Gastroesophageal sphincter (tissue), 3 donors: ENCODE results near the gene TSPO.

Experiments used
- CTCF ChIP-seq, 4 experiments: fragments of 200-600 bp in 2 of 4; fragments of 450-650 bp in 2 of 4; sonication (generic) in 1 of 4; IDR thresholded peaks; one replicate each; pipeline ENCODE4 v1.5.1; 2017 to 2019; ENCODE audit warnings: antibody characterized with exemption in 4 of 4, mild to moderate bottlenecking in 2 of 4, moderate library complexity in 2 of 4
- EP300 ChIP-seq: sonication (generic); formaldehyde crosslinking; IDR thresholded peaks from one replicate; pipeline ENCODE4 v1.6.1; 2017; ENCODE audit warnings: antibody characterized with exemption, mild to moderate bottlenecking
- POLR2A ChIP-seq, 2 donors: fragments of 450-650 bp; IDR thresholded peaks; one replicate each; pipeline ENCODE4 v1.6.1; 2017; ENCODE audit warnings: antibody characterized with exemption in 2 of 2, mild to moderate bottlenecking in 2 of 2, moderate library complexity in 1 of 2
- POLR2AphosphoS5 ChIP-seq: sonication (generic); formaldehyde crosslinking; IDR thresholded peaks from one replicate; pipeline ENCODE4 v1.6.1; 2017; ENCODE audit warnings: antibody characterized with exemption

- TF ChIP-seq CTCF (IDR thresholded peaks at IDR 0.05) (no peak), POLR2A (IDR thresholded peaks at IDR 0.05) (no peak), EP300 (no peak), POLR2AphosphoS5 (no peak)
Measured at GRCh38 chr22:43173566-43173965, 22.2 kb downstream of the TSPO start.
